GM12892 (cell line): Measurements from ENCODE around the gene GPX4.

Experiments used
- POLR2A ChIP-seq: IDR thresholded peaks from 2 replicates; pipeline ENCODE4 v1.6.1; 2011; ENCODE audit warnings: low read depth, low read length, control low read depth
- POLR2AphosphoS5 ChIP-seq: IDR thresholded peaks from 2 replicates; pipeline ENCODE4 v1.6.1; 2011; ENCODE audit warnings: low read depth, low read length, control low read depth
- TAF1 ChIP-seq: IDR thresholded peaks from 2 replicates; pipeline ENCODE4 v1.6.1; 2011; ENCODE audit warnings: low read depth, mild to moderate bottlenecking, control low read depth, low read length, borderline replicate concordance

DNA sequence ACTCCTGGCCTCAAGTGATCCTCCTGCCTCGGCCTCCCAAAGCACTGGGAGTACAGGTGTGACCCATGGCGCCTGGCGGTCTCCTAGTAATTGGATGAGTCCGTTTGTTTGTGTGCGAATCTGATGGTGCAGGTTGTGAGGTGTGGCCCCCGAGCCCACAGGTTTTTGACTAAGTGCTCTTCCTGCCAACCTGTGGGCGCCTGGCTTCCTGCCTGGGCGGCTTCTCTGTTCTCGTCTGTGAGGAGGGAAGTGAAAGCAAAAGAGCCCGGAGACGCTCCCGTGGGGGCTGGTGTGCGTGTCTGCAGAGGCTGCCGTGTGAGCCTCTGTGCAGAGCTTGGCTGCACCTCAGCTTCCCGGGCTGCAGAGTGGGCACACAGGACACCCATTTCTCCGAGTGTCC, 26.8 kb upstream of the GPX4 start:
- TF ChIP-seq TAF1 (no peak), POLR2A (no peak; the same call in 1 of the 2 replicates), POLR2AphosphoS5 (no peak)
